Measurements from ENCODE around the gene PCDHA1. TPM values are rescaled to one million over a fixed set of nuclear protein-coding genes. Genes with fewer than 3 reads are reported as not detected.

The PCDHA1 gene
- total RNA-seq, 1 donor from 2014 or later, result not detected

DNA sequence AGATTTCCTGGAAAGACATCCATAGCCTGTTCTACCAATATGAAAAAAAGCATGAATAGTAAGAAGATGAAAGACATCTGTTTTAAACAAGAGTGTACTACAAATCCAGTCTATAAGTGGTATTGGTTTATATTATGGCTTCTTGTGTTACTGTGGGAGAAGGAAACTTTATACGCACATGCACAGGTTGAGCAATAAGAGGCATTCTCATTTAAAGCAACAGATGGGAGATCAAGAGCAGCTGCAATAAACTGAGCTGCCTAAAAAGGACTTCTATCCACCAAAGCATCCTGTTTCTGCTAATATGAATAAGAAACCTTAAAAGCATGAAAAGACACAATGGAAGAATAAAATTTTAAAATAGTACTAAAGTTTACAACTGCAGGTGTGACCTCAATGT, 256.6 kb downstream of the PCDHA1 start:
- DNase-seq, result no peak

DNA sequence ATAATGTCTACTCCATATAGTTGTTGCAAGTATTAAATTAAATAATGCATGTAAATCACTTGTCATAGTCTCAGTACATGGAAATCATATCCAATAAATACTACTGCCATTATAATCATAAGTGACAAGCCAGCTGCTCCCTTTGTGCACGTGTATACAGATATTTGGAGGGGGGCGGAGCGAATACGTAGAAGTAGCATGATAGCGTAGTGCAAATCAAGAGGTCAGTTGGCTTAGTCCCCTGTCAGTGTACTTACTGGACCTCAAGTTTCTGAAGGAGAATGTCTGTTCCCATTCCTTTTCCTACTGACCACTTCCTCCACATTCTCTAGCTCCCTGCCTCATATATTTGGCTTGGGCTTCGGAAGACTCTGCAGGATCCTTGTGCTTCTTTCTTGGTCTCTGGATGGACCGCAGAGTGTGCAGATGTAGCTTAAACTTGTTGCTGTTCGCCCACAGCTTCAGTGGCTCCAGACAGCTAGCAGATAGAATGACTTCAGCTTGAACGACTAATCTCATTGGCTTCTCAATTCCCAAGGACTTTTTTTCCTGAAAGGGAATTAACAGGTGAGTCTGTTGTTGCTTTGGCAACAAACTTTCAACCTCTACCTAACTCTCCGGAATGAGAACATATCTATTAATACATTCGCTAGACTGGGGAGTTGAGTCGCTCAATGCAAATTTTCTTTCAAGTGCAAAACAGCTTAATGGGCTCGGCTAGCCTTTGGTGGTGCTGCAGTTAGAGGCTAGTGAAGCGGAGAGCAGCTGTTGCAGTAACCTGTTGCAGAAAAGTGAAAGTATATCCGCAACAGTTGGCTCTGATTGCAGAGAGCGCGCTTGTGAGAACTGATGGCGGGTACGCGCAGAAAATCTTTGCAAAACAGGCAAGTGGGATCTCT, 264.9 kb downstream of the PCDHA1 start, which contains the start of gene PCDHB1:
PCDHB1 (plus strand) TSS at position 753 of the 899 bp plus-strand sequence; CDS start at position 850, 97 bp downstream.
- DNase-seq, result peak; percentile 10

DNA sequence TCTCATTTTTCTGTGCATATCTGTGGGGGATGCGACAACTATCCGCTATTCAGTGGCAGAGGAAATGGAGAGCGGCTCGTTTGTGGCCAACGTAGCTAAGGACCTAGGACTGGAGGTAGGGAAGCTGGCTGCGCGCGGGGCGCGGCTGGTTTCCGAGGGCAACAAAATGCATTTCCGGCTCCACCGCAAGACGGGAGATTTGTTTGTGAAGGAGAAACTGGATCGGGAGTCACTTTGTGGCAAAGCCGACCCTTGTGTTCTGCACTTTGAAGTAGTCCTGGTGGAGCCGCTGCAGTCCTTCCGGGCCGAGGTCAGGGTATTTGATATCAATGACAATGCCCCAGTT, 265.6 kb downstream of the PCDHA1 start:
- no peak for DNase-seq

Small RNA genes lying within 50 kb of the gene (small RNA-seq; reads per million reads assigned to genes)
- not detected for gene AC010223.1 (ENCODE audit: low replicate concordance)

Other genes starting within 250 kb of the PCDHA1 start
- not detected for gene EIF4EBP3, start 238.5 kb upstream of the PCDHA1 start, total RNA-seq
- 18.9 TPM for gene SRA1, start 228.7 kb upstream of the PCDHA1 start, total RNA-seq
- 32.6 TPM for gene APBB3, start 221.5 kb upstream of the PCDHA1 start, total RNA-seq
- 9.7 TPM for gene SLC35A4, start 221.3 kb upstream of the PCDHA1 start, total RNA-seq
- gene CD14, start 153.0 kb upstream of the PCDHA1 start, total RNA-seq, result 15.7 TPM
- 17.8 TPM for gene TMCO6, start 146.7 kb upstream of the PCDHA1 start, total RNA-seq
- gene NDUFA2, start 138.5 kb upstream of the PCDHA1 start, total RNA-seq, result 27.7 TPM
- gene IK, start 138.3 kb upstream of the PCDHA1 start, total RNA-seq, result 93.7 TPM
- gene WDR55, start 121.2 kb upstream of the PCDHA1 start, total RNA-seq, result 16.9 TPM
- gene DND1, start 112.6 kb upstream of the PCDHA1 start, total RNA-seq, result not detected
- 42.1 TPM for gene HARS1, start 94.8 kb upstream of the PCDHA1 start, total RNA-seq
- gene HARS2, start 94.7 kb upstream of the PCDHA1 start, total RNA-seq, result 24.8 TPM
- gene ZMAT2, start 85.7 kb upstream of the PCDHA1 start, total RNA-seq, result 27.5 TPM
- gene PCDHA2, start 8.7 kb downstream of the PCDHA1 start, total RNA-seq, result 0.72 TPM
- gene PCDHA3, start 14.9 kb downstream of the PCDHA1 start, total RNA-seq, result 0.10 TPM
- 1.4 TPM for gene PCDHA4, start 20.9 kb downstream of the PCDHA1 start, total RNA-seq
- 0.41 TPM for gene PCDHA5, start 35.5 kb downstream of the PCDHA1 start, total RNA-seq
- 0.82 TPM for gene PCDHA6, start 41.8 kb downstream of the PCDHA1 start, total RNA-seq
- gene PCDHA7, start 48.1 kb downstream of the PCDHA1 start, total RNA-seq, result 0.21 TPM
- gene PCDHA8, start 55.0 kb downstream of the PCDHA1 start, total RNA-seq, result not detected
- 0.10 TPM for gene PCDHA9, start 62.2 kb downstream of the PCDHA1 start, total RNA-seq
- gene PCDHA10, start 69.8 kb downstream of the PCDHA1 start, total RNA-seq, result 0.21 TPM
- gene PCDHA11, start 82.8 kb downstream of the PCDHA1 start, total RNA-seq, result 0.51 TPM
- 0.10 TPM for gene PCDHA12, start 89.2 kb downstream of the PCDHA1 start, total RNA-seq
- 0.31 TPM for gene PCDHA13, start 96.0 kb downstream of the PCDHA1 start, total RNA-seq
- 0.41 TPM for gene PCDHAC1, start 140.2 kb downstream of the PCDHA1 start, total RNA-seq
- 4.6 TPM for gene PCDHAC2, start 180.3 kb downstream of the PCDHA1 start, total RNA-seq